ENCODE data around the gene GFI1B.
A peak's percentile ranks its signal among the peaks of the same experiment; 100 is the strongest.
"Not testable (repeated sequence)": the region's sequence is repeated elsewhere in the genome, so short reads cannot be mapped to it uniquely, and the experiment has no call there.

Gene GFI1B

DNA sequence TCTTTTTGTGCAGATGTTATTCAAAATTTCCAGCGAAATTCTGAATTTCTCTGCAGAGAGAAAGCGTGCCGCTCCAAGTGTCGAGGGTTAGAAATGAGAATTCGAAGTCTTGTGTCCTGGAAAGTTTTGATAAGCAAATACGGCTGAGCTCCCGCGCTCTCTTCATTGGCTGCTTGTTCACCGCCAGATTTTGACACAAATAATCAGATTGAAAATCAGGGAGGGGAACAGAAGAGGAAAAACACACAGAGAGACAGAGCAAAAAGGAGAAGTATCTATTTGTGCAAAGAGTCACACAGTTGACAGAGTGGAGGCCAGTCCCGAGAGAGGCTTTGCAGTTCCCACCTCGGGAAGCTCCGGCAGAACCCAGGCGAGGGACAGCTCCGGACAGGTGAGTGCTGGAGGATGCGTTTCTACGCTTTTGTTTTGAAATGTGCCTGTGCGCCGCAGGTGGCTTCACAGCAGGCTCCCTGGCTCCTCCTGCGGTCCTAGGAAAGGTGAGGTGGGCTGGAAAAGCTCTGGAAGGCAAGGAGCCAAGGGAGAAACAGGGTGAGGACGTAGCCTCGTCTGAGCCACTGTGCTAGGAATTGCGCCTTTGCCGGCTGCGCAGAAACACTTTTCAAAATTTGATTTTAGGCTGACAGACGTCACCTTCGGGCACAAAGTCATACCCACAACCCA is at the start of gene GFI1B:
GFI1B (plus strand) TSS at position 244 of the 681 bp plus-strand sequence. CDS start 7,985 bp downstream, outside the sequence.
- no peak for DNase-seq (ENCODE audit: low read depth, low spot score)

DNA sequence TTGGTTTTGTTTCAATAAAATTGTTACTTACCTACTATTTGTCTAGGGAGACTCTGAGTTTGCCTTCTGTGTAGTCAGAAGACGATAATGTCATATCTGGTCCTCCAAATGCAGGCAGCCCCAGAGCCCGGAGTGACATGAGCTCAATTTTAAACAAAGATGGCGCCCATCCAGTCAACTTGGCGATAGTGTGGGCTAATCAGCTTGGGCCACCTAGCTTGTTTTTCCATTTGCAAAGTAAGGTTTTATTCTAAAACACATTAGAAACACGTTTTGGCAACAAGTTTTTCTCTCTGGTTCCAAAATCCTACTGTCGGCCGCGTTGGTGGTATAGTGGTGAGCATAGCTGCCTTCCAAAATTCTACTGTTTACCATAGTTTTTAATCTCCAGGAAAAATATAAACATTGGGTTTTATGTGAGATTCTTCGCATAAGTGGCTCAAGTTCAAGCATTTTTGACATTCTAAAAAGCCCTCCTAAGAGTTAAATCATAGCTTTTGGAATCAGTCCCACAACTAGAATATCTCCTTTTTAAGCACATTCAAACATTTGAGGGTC is 47.2 kb upstream of the GFI1B start:
- DNase-seq (ENCODE audit: low read depth, low spot score): no peak

DNA sequence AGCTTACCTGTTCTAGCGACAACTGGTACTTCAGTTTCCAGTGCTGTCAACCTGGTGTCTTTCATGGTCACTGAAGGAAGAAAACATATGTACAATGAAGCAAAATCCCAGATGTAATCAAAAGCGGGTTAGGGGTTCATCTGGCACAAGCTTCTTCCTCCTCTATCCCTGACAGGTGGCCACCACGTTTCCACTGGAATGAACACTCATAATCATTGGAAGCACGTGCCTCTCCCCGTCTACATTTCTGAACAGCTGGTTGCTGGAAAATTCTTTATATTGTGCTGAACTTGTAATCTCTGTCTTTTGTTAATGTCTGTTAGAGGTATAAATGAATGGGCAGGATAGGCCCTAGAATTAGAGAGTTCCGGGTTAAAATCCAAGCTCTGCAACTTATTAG is 43.5 kb upstream of the GFI1B start:
- DNase-seq (ENCODE audit: low read depth, low spot score): no peak

DNA sequence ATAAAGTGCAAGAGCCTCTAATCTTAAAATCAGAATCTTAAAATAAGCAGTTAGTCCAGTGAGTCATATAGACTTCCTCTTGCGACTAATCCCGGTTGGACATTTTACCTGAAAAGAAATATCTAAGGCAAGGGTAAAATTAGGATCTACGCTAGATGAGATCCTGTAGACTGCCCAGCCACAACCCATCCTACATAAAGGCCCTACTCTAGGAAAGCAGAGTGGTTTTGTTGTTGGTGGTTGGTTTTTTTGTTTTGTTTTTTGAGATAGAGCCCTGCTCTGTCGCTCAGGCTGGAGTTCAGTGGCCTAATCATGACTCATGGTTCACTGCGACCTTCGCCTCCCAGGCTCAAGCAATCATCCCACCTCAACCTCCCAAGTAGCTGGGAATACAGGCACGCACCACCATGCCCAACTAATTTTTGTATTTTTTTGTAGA is 41.0 kb upstream of the GFI1B start:
- no peak for DNase-seq (ENCODE audit: low read depth, low spot score)

DNA sequence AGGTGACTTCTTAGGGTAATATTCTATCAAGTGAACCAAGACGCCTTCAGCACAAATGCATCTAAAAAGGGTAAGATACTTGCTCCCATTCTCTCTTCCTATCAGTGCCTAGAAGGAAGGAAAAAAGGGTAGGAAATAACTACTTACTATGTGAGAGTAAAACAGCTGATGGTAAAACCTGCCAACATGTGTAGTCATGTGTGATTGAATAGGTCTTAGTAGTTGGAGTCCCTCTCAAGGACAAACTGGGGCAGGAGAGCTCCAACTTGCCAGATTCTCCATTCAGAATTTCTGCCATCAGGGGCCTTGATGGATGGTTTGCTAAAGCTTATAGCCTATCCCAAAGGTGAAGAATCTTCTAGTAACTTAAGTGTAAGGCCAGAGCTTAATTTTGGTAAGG is 39.3 kb upstream of the GFI1B start:
- DNase-seq (ENCODE audit: low read depth, low spot score): no peak

DNA sequence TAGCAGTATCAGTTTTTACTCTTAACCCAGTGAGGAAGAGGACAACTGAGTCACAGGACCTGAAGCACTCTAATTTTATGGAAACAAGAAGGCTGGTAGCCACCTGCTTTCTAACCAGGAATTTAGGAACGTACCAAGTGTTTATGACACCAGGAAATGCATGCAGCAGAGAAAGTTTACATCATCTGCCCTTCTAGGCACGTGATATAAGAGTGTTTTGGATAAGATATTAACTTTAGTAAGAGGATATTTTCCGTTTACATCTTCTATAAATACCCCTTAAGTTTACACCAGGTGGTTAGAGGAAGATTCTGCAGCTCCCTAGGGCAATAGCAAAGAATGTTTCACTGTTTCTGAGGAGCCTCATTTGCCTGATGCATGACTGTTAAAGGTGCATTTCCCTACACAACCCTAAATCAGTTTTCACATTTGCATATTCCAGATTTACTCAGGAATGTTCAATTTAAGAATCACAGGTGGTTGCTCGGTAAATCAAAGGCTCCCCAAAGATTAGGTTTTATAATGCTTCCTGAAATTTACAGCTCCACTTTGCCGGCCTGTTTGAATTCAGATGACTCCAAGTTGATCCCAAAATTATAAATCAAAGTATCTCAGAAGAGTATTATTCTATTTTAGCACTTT is 35.8 kb upstream of the GFI1B start:
- DNase-seq (ENCODE audit: low read depth, low spot score): no peak

DNA sequence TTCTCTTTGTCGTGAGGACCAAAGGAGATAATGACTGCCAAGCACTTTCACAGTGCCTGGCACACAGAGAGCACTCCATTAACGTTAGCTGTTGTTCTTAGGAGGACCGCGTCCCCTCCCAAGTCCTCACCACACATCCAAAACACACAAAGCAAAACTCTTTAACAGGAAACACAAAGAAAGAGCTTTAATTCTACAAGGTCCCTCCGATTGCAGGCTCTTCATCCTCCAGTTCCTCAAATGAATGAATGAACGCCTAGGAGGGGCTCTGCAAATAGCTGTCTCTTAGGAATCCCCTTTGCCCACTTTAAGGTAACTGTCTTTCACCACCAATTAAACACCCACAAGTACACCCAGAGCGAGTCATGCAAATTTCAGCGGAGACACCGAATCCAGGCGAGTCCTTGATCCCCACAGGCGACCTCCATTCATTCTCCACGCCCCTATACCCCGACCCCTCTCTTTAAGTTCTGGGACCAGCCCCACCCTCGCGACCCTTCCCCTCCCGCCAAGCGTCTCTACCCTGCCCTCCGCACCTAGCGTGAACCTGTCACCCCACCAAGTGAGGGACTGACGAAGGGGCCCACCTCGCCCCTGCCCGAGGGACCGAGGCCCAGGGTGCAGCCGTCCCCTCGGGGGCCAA is 34.7 kb upstream of the GFI1B start:
- no peak for DNase-seq (ENCODE audit: low read depth, low spot score)

DNA sequence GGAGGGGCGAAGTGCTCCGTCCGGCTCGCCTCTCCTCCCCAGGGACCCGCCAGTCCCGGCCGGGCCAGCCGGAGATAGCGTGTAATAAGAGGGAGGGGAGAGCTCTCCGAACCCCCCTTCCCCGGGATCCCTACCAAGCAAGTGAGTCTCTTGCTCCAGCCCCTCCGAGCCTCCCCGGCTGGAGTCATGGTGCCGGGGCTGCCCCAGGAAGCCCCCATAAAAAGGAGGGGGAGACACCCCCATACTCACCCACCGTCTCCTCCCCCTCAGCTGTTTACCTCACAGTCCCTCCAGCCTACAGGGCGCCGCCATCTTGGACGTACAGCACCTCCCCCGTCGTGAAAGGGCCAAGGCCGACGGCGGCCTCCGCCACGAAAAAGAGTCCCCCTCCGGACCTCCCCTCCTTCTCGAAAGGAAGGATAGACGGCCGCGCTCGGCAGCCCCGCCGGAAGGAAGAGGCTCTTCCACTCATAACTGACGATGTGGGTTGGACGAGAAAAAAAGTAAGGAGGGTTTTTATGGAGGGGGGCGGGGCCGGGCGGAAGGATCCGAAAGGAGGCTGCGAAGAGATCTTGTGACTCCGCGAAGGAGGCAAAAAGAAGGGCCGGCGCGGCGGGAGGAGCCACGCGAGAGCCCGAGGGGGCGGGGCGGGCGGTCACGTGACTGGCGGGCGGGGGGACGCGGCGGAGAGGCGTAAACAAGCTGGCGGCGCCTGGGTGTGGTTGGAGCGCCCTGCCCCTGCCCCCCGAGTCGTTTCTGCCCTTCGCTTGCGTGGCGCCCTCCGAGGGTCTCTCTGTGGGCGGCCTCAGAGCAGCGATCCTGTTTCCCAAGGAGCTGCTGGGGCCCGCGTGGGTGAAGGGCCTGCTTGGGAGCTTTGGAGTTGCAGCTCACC is 34.0 kb upstream of the GFI1B start, which contains the start of gene TSC1:
TSC1 (minus strand) TSS at position 323 of the 892 bp plus-strand sequence. CDS start 15,744 bp downstream, outside the sequence.
- DNase-seq (ENCODE audit: low read depth, low spot score): peak; percentile 97

DNA sequence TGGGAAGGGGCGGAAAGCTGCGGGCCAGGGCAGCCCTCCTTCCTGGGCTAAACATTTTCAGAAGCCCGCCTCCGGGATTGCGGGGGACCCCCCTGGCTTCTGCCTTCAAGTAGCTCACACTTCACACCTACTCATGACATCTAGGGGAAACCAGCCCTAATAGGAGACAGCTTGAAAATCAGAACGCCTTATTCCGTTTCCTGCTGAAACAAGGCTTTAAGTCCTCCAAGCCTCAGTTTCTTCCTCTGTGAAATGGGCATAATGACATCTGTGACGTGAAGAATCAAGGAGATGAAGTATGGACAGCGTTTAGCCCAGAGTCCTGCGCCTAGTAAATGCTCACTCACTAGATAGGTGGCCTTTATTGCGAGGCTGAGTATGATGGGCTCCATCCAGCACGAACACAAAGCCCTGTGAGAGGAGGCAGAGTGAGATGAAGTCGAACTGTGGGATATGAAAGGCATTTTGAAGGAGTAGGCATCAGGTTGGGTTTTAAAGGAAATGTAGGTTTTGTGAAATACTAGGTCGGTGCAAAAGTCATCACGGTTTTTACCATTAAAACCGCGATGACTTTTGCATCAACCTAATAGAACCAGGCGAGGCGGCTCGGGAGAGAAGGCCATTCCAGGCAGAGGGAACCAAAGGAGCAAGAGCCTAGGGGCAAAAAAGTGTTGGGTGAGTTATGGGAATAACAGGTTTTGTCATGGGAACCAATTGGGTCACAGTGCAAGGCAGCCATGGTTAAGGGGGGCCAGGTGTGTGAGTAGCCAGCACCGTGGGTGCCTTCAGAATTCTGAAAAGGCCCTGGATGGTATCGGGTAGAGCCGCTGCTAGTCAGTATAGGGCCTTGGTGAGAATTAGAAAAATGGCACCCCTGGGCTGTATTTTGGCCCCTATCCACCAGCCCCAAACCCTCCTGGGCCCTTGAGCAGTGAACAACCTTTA is 33.0 kb upstream of the GFI1B start:
- no peak for DNase-seq (ENCODE audit: low read depth, low spot score)

DNA sequence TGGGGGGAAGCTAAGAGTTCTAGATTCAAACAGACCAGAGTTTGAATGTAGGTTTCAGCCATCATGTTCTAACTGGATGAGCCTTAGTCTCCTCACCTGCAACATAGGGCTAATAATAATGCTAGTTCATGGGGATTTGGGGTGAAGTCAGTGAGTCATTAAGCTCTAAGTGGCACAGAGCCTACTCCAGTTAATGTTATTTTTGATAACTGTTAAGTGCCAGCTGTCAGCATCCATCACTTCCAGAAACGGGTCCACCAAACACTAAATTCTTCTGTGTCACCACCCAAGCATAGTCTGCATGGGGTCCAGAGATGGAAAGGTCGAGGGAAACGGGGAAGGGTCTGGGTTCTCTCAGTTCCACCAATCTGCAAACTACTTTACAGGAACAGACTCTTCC is 32.3 kb upstream of the GFI1B start:
- no peak for DNase-seq (ENCODE audit: low read depth, low spot score)

DNA sequence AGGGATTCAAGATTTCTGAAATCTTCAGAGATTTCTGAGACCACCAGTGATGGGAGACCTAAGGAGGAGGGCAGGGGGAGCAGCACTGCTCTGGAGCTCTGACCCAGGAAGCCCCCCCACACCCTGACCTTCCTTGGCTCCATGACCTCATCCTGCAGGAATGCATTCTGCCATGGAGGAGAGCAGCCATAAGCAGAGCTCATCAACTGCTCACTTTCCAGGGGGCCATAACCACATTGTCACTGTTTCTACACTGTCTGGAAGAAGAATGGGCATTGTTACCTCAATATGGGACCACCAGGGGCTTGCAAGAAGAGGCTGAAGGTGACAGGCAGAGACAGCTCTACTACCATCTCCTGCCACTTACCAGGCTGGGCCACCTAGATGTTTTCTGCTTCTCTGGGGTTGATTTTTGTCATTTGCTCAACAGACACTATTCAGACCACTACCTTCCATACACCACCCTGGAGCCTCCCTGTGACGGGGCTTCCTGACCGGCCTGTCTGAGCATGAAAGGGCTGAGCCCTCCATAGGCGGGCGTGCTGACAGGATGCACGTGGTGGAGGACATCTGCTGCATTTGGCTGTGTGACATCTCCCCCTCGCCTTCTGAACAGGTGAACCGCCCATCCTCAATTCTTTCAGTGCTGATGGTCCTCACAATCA is 31.7 kb upstream of the GFI1B start:
- no peak for DNase-seq (ENCODE audit: low read depth, low spot score)

DNA sequence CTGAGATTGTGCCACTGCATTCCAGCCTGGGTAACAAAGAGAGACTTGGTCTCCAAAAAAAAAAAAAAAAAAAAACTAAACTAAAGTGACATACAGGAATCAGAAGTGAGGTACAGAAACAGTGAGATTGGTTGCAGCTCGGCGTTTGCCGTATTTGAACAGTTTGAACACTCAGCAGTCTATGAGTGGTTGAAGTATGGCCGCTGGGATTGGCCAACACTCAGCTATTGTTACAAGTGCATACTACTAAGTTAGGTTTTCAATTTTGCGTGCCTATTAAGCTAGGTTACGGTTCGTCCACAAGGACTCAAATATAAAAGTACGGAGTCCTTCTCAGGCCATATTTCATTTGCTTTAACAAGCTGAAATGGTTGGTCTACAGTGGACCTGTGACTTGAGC is 30.7 kb upstream of the GFI1B start:
- no peak for DNase-seq (ENCODE audit: low read depth, low spot score)

DNA sequence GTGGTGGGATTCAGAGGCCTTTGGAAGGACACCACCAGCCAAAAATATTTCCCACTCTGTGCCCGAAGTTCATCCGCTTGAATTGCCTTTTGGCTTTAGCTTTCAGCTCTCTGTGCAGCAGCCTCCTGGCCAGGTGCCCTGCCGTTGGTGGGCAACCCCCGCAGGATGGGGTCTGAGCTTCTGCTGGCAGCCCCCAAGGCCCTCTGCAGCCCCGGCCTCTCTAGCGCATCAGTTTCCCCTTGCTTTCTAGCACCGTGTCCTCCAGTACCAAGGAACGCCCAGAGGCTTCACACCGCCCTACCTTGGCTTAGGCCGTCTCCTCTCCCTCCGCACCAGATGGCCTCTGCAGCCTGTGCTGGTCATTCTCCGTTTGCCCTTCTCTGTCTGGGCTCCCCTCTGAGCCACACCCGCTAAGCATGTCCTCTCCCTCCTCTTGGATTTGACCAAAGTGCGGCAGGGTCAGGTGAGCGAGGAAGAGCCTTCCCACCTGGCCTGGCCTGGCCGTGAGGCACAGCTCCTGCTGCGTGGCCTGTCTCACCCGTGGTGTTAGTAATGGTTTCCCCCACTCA is 29.9 kb upstream of the GFI1B start:
- no peak for DNase-seq (ENCODE audit: low read depth, low spot score)

DNA sequence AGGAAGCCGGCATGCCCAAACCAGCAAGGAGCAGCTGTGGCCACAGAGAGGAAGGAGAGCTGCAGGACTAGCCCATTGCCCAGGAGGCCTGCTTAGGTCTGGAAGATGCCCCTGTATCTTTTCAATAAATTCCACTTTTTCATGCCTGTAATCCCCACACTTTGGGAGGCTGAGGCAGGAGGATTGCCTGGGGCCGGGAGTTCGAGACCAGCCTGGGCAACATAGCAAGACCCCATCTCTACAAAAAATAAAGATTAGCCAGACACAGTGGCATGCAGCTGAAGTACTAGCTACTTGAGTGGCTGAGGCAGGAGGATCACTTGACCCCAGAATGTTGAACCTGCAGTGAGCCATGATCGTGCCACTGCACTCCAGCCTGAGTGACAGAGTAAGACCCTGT is 28.8 kb upstream of the GFI1B start:
- no peak for DNase-seq (ENCODE audit: low read depth, low spot score)

DNA sequence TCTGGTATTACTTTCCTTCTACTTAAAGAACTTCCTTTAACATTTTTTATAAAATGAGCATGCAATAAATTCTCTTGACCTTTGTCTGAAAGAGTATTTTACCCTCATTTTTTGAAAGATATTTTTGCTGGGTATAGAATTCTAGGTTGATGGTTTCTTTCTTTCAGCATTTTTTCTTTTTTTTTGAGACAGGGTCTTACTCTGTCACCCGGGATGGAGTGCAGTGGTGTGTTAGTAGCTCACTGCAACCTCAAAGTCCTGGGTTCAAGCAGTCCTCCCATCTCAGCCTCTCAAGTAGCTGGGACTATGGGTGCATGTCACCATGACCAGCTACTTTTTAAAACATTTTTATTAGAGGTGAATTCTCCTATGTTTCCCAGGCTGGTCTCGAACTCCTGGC is 23.4 kb upstream of the GFI1B start:
- DNase-seq (ENCODE audit: low read depth, low spot score): no peak

DNA sequence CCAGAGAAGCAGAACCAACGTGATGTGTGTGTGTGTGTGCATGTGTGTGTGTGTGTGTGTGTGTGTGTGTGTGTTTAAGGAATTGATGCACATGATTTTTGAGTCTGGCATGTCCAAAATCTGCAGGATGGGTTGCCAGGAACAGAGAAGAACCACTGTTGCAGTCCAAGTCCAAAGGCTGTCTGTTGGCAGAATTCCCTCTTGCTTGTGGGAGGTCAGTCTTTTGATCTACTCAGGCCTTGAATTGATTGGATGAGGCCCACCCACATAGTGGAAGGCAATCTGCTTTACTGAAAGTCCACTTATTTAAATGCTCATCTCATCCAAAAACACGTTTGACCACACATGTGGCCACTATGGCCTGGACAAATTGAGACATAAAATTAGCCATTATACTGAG is 22.7 kb upstream of the GFI1B start:
- no peak for DNase-seq (ENCODE audit: low read depth, low spot score)

DNA sequence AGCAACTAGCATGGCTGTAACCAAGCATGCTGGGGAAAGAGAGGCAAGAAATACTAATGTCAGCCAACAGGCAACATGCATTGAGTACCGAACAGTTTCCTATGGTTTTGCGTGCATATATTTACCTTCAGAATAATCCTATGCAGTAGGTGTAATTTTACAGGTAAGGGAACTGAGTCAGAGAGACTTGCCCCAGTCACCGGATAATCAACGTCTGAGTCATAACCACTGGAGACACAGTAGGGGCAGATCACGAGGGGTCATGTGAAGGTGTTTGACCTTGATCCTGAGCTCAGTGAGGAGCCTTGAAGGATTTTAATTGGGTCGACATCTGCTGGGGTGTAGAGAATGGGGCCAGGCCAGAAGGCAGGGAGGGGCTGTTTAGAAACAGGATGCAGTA is 20.7 kb upstream of the GFI1B start:
- DNase-seq (ENCODE audit: low read depth, low spot score): no peak

DNA sequence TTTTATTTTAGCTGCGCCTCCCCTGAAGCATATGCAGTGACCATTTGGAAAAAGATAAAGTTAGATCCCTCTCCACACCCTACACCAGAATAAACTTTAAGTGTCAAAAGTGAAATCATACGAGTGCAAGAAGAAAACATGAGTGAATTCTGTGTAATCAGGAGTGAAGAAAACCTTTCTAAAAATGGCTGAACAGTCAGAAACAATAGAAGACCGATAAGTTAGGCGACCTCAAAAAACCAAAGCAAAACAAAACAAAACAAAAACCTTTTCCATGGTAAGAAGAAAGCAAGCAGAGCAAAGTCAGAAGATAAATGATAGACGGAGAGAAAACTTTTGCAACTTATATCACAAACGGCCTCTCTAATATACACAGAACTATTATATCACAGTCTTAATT is 17.5 kb upstream of the GFI1B start:
- no peak for DNase-seq (ENCODE audit: low read depth, low spot score)

DNA sequence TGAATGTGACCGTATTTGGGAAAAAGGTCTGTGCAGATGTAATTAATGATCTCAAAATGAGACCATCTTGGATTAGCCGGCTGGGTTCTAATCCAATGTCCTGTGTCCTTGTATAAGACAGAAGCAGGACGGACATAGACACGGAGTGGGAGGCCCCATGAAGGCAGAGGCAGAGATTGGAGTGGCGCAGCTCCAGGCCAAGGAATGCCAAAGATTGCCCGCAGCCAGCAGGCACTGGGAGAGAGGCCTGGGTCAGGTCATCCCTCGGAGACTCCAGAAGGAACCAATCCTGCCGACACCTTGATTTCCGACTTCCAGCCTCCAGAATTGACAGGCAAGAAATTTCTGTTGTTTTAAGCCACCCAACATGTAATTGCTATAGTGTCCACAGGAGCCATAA is 13.0 kb upstream of the GFI1B start:
- DNase-seq (ENCODE audit: low read depth, low spot score): no peak

DNA sequence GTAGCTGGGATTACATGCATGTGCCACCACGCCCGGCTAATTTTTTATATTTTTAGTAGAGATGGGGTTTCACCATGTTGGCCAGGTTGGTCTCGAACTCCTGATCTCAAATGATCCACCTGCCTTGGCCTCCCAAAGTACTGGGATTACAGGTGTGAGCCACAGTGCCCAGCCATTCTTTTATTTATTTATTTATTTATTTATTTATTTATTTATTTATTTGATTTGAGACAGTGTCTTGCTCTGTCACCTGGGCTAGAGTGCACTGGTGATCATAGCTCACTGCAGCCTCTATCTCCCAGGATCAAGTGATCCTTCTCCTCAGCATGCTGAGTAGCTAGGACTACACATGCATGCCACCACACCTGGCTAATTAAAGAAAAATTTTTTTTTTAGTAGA is 10.6 kb upstream of the GFI1B start:
- DNase-seq (ENCODE audit: low read depth, low spot score): not testable (repeated sequence)

Data from activated CD4-positive, CD25-positive, alpha-beta regulatory T cell treated with anti-CD3 and anti-CD28 coated beads, Interleukin-2, amount 50 U/mL, for 16 hours (primary cell).